ENCODE results near the gene AGMO. TPM values are rescaled to one million over a fixed set of nuclear protein-coding genes. Genes with fewer than 3 reads are reported as not detected.

AGMO gene
- total RNA-seq, 1 experiment from 2014 or later, result not detected

DNA sequence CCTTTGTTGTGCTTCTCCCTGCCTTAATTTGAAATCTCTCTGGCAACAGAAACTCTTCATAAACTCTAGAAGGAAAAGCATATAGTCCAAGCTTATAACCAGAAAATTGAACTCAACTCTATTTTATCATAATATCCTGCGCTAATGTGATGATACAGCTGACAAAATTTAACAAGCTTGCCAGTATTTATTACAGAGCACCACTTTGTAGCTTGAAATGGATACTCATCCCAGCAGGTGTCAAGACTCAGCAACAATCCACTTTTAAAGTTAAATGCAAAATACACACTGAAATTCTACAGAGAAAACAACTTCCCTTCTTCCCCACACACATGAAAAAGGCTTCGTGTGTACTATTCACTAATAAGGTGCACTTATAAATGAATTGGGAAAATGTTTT lies 228.9 kb downstream of the AGMO start:
- no peaks in the 10 kb centered on the region for H3K36me3 ChIP-seq (ENCODE audit: control insufficient read depth in 1 of 2, insufficient read depth in 2 of 2, low read length in 2 of 2)
- DNase-seq (ENCODE audit: low read depth, low spot score), result no peak
- H3K4me1 ChIP-seq (ENCODE audit: control insufficient read depth in 1 of 2, insufficient read depth in 2 of 2, low read length in 2 of 2), result no peaks in the 10 kb centered on the region
- no peaks in the 10 kb centered on the region for H3K9me3 ChIP-seq (ENCODE audit: control insufficient read depth in 1 of 2, insufficient read depth in 1 of 2, low read depth in 1 of 2, low read length in 2 of 2)
- no peak overlapping the region for H2AFZ ChIP-seq (ENCODE audit: low read depth, low read length, poor library complexity, severe bottlenecking)
- H3K79me2 ChIP-seq (ENCODE audit: insufficient read depth, low read length), result no peaks in the 10 kb centered on the region
- no peaks in the 10 kb centered on the region for H3K27me3 ChIP-seq (ENCODE audit: insufficient read depth, low read length)
- no peak overlapping the region for H3K4me2 ChIP-seq (ENCODE audit: low read length)
- ATAC-seq, result no peak
- CTCF ChIA-PET, result no interaction called here
- TF ChIP-seq ZNF274 (IDR thresholded peaks at IDR 0.05; ENCODE audit: low read depth, low read length) (no peak), ELF1 (IDR thresholded peaks at IDR 0.05; ENCODE audit: borderline replicate concordance, low read depth) (no peak), EGR1 (IDR thresholded peaks at IDR 0.05; ENCODE audit: low read depth) (no peak), YY1 (IDR thresholded peaks at IDR 0.05; ENCODE audit: extremely low read depth, insufficient replicate concordance, low read depth, low read length) (no peak), RAD21 (IDR thresholded peaks at IDR 0.05; ENCODE audit: low read depth) (no peak), FOSL1 (IDR thresholded peaks at IDR 0.05; ENCODE audit: low read depth) (no peak), EZH2phosphoT487 (IDR thresholded peaks at IDR 0.05; ENCODE audit: borderline replicate concordance) (no peak), EZH2 (IDR thresholded peaks at IDR 0.05) (no peak), TCF7L2 (IDR thresholded peaks at IDR 0.05; ENCODE audit: borderline replicate concordance, extremely low read depth, insufficient read depth, insufficient read length) (no peak), SP1 (IDR thresholded peaks at IDR 0.05; ENCODE audit: low read depth) (no peak), CEBPB (IDR thresholded peaks at IDR 0.05; ENCODE audit: low read depth) (no peak)
- TF ChIP-seq, protein P1, sequence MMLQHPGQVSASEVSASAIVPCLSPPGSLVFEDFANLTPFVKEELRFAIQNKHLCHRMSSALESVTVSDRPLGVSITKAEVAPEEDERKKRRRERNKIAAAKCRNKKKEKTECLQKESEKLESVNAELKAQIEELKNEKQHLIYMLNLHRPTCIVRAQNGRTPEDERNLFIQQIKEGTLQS (IDR thresholded peaks at IDR 0.05), result no peak
- TF ChIP-seq, protein P2, sequence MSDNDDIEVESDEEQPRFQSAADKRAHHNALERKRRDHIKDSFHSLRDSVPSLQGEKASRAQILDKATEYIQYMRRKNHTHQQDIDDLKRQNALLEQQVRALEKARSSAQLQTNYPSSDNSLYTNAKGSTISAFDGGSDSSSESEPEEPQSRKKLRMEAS (IDR thresholded peaks at IDR 0.05), result no peak
- TF ChIP-seq, protein P3, sequence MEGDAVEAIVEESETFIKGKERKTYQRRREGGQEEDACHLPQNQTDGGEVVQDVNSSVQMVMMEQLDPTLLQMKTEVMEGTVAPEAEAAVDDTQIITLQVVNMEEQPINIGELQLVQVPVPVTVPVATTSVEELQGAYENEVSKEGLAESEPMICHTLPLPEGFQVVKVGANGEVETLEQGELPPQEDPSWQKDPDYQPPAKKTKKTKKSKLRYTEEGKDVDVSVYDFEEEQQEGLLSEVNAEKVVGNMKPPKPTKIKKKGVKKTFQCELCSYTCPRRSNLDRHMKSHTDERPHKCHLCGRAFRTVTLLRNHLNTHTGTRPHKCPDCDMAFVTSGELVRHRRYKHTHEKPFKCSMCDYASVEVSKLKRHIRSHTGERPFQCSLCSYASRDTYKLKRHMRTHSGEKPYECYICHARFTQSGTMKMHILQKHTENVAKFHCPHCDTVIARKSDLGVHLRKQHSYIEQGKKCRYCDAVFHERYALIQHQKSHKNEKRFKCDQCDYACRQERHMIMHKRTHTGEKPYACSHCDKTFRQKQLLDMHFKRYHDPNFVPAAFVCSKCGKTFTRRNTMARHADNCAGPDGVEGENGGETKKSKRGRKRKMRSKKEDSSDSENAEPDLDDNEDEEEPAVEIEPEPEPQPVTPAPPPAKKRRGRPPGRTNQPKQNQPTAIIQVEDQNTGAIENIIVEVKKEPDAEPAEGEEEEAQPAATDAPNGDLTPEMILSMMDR (IDR thresholded peaks at IDR 0.05 in 2 of 3, conservative IDR thresholded peaks at IDR 0.05 in 1 of 3; ENCODE audit: borderline replicate concordance in 1 of 3, insufficient read depth in 1 of 3, low read depth in 2 of 3, low read length in 2 of 3), result no peak
- TF ChIP-seq, protein P4, sequence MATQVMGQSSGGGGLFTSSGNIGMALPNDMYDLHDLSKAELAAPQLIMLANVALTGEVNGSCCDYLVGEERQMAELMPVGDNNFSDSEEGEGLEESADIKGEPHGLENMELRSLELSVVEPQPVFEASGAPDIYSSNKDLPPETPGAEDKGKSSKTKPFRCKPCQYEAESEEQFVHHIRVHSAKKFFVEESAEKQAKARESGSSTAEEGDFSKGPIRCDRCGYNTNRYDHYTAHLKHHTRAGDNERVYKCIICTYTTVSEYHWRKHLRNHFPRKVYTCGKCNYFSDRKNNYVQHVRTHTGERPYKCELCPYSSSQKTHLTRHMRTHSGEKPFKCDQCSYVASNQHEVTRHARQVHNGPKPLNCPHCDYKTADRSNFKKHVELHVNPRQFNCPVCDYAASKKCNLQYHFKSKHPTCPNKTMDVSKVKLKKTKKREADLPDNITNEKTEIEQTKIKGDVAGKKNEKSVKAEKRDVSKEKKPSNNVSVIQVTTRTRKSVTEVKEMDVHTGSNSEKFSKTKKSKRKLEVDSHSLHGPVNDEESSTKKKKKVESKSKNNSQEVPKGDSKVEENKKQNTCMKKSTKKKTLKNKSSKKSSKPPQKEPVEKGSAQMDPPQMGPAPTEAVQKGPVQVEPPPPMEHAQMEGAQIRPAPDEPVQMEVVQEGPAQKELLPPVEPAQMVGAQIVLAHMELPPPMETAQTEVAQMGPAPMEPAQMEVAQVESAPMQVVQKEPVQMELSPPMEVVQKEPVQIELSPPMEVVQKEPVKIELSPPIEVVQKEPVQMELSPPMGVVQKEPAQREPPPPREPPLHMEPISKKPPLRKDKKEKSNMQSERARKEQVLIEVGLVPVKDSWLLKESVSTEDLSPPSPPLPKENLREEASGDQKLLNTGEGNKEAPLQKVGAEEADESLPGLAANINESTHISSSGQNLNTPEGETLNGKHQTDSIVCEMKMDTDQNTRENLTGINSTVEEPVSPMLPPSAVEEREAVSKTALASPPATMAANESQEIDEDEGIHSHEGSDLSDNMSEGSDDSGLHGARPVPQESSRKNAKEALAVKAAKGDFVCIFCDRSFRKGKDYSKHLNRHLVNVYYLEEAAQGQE (IDR thresholded peaks at IDR 0.05; ENCODE audit: low read depth), result no peak
- no peak overlapping the region for H3K4me3 ChIP-seq (replicated peaks in 1 of 2; ENCODE audit: low read depth in 1 of 2, low read length in 2 of 2)
- H4K20me1 ChIP-seq (ENCODE audit: insufficient read depth), result no peaks in the 10 kb centered on the region
- RAD21 ChIA-PET (ENCODE audit: low non-redundant PET in 1 of 2, low total read pairs in 2 of 2, uncharacterized antibody in 2 of 2, unreplicated experiment in 2 of 2), result no interaction called here
- BruUV-seq (replicated peaks), result no TSS peak
- H3K9ac ChIP-seq (ENCODE audit: low read length), result no peak overlapping the region
- H3K27ac ChIP-seq (ENCODE audit: low read depth, low read length), result no peak overlapping the region
- H3K9me2 ChIP-seq (ENCODE audit: insufficient read depth), result no peaks in the 10 kb centered on the region
- intact Hi-C loops (cut with micrococcal nuclease), result no loop called here
- POLR2A ChIA-PET, result no interaction called here
